ENCODE results near the gene STAM. TPM values are rescaled to one million over a fixed set of nuclear protein-coding genes. Genes with fewer than 3 reads are reported as not detected.
"Not testable (repeated sequence)": the region's sequence is repeated elsewhere in the genome, so short reads cannot be mapped to it uniquely, and the experiment has no call there.

The STAM gene
- total RNA-seq, 1 experiment from 2014 or later: 29.3 TPM

DNA sequence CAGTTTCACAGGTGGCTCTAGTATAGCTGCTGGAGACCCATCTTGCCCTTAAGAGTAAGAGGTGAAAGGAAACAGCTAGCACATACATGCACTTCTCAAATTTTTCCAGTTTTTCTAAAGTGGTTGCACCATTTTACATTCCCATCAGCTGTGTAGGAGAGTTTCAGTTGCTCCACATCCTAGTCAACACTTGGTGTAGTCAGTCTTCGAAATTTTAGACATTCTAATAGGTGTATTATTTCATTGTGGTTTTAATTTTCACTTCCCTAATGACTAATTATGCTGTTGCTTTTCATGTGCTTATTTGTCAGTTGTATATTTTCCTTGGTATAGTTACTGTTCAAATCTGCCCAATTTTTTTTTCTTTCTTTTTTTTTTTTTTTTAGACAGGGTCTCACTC lies 17.3 kb upstream of the STAM start:
- Histone ChIP-seq H2BK20ac (ENCODE audit: low read depth, low read length, poor library complexity, severe bottlenecking) (no peak overlapping the region), H3K9ac (ENCODE audit: extremely low read depth, insufficient read length, low read length) (no peak overlapping the region), H4K91ac (ENCODE audit: insufficient read length, low read depth, low read length) (no peak overlapping the region), H2AK5ac (ENCODE audit: insufficient read length, low read length) (no peak overlapping the region), H4K20me1 (ENCODE audit: control insufficient read depth, insufficient read depth, insufficient read length) (no peaks in the 10 kb centered on the region), H2BK120ac (ENCODE audit: low read depth, low read length, poor library complexity, severe bottlenecking) (no peak overlapping the region), H2AFZ (ENCODE audit: low read length) (no peak overlapping the region), H3K4me1 (ENCODE audit: insufficient read depth, low read length) (no peaks in the 10 kb centered on the region), H3K4me2 (ENCODE audit: insufficient read depth, insufficient read length, low read length) (no peak overlapping the region), H4K8ac (replicated peaks; ENCODE audit: insufficient read length, low read depth, low read length) (no peak overlapping the region), H3K9me3 (ENCODE audit: control insufficient read depth, low read depth, low read length) (no peaks in the 10 kb centered on the region), H2BK5ac (ENCODE audit: insufficient read length, low read length) (no peak overlapping the region), H3K27me3 (ENCODE audit: insufficient read depth, low read length) (no peaks in the 10 kb centered on the region), H3K56ac (ENCODE audit: insufficient read length, low read depth, low read length) (no peak overlapping the region), H3K23ac (ENCODE audit: insufficient read length, low read depth, low read length) (no peak overlapping the region), H2BK12ac (ENCODE audit: insufficient read length, low read depth, low read length) (no peak overlapping the region), H3K79me1 (ENCODE audit: insufficient read depth, low read depth, low read length, poor library complexity, severe bottlenecking) (no peaks in the 10 kb centered on the region), H3K14ac (ENCODE audit: insufficient read depth, low read length) (no peak overlapping the region), H4K5ac (ENCODE audit: insufficient read length, low read depth, low read length) (no peak overlapping the region), H3K4ac (ENCODE audit: low read depth, low read length) (no peak overlapping the region), H3T11ph (ENCODE audit: low read length) (no peak overlapping the region), H2BK15ac (ENCODE audit: low read depth, low read length) (no peak overlapping the region), H3K79me2 (ENCODE audit: insufficient read depth, low read length) (no peaks in the 10 kb centered on the region), H3K18ac (ENCODE audit: insufficient read length, low read depth, low read length) (no peak overlapping the region), H3K23me2 (ENCODE audit: insufficient read length, low read depth, low read length, poor library complexity, severe bottlenecking) (no peaks in the 10 kb centered on the region), H3K27ac (ENCODE audit: insufficient read length, low read depth, low read length) (no peak overlapping the region)
- Mint-ChIP-seq H3K36me3 (ENCODE audit: insufficient read depth in 1 of 3, low read depth in 3 of 3) (no peaks in the 10 kb centered on the region), H3K4me1 (peaks cover 0 to 3% of the 10 kb centered on the region in 2 experiments; a peak in 1 of 4 replicates), H3K9me3 (peaks cover 3 to 8% of the 10 kb centered on the region in 2 experiments; a peak in 3 of 5 replicates), H3K27ac (no peak overlapping the region), H3K27me3 (ENCODE audit: low read depth) (peaks cover 4% of the 10 kb centered on the region; the same call in 1 of the 2 replicates), H3K4me3 (no peak overlapping the region)
- TF ChIP-seq, protein P1, sequence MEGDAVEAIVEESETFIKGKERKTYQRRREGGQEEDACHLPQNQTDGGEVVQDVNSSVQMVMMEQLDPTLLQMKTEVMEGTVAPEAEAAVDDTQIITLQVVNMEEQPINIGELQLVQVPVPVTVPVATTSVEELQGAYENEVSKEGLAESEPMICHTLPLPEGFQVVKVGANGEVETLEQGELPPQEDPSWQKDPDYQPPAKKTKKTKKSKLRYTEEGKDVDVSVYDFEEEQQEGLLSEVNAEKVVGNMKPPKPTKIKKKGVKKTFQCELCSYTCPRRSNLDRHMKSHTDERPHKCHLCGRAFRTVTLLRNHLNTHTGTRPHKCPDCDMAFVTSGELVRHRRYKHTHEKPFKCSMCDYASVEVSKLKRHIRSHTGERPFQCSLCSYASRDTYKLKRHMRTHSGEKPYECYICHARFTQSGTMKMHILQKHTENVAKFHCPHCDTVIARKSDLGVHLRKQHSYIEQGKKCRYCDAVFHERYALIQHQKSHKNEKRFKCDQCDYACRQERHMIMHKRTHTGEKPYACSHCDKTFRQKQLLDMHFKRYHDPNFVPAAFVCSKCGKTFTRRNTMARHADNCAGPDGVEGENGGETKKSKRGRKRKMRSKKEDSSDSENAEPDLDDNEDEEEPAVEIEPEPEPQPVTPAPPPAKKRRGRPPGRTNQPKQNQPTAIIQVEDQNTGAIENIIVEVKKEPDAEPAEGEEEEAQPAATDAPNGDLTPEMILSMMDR (conservative IDR thresholded peaks at IDR 0.05): no peak
- WGBS (ENCODE audit: extremely low coverage, insufficient read length, low lambda C conversion rate): no CpG with 5 or more reads among the region's 1 CpG
- DNase-seq: no peak

DNA sequence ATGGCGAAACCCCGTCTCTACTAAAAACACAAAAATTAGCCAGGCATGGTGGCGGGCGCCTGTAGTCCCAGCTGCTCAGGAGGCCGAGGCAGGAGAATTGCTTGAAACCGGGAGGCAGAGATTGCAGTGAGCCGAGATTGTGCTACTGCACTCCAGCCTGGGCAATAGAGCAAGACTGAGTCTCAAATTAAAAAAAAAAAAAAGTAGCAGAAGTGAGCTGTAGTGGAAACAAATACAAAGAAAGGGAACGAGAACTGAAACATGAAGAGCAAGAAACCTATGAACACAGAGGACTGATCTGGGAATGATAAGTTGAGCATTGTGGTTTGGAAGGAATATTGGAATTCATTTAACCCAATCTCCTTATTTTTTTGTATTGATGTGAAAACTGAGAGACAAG lies 11.4 kb upstream of the STAM start:
- not testable (repeated sequence) for H3K36me3 Mint-ChIP-seq (ENCODE audit: insufficient read depth in 1 of 3, low read depth in 3 of 3); H3K56ac ChIP-seq (ENCODE audit: insufficient read length, low read depth, low read length); H2BK12ac ChIP-seq (ENCODE audit: insufficient read length, low read depth, low read length); H3K18ac ChIP-seq (ENCODE audit: insufficient read length, low read depth, low read length); H2BK120ac ChIP-seq (ENCODE audit: low read depth, low read length, poor library complexity, severe bottlenecking); H2AK5ac ChIP-seq (ENCODE audit: insufficient read length, low read length); H3T11ph ChIP-seq (ENCODE audit: low read length); H3K4me3 Mint-ChIP-seq; H3K27me3 Mint-ChIP-seq (ENCODE audit: low read depth); H3K14ac ChIP-seq (ENCODE audit: insufficient read depth, low read length); H4K91ac ChIP-seq (ENCODE audit: insufficient read length, low read depth, low read length); H3K9ac ChIP-seq (ENCODE audit: extremely low read depth, insufficient read length, low read length); H3K27me3 ChIP-seq (ENCODE audit: insufficient read depth, low read length); H3K4me1 Mint-ChIP-seq; H2BK15ac ChIP-seq (ENCODE audit: low read depth, low read length); H2BK20ac ChIP-seq (ENCODE audit: low read depth, low read length, poor library complexity, severe bottlenecking); H4K8ac ChIP-seq (replicated peaks; ENCODE audit: insufficient read length, low read depth, low read length); H2BK5ac ChIP-seq (ENCODE audit: insufficient read length, low read length); H3K27ac ChIP-seq (ENCODE audit: insufficient read length, low read depth, low read length); H3K9me3 ChIP-seq (ENCODE audit: control insufficient read depth, low read depth, low read length); H3K23ac ChIP-seq (ENCODE audit: insufficient read length, low read depth, low read length); H3K79me2 ChIP-seq (ENCODE audit: insufficient read depth, low read length); H4K5ac ChIP-seq (ENCODE audit: insufficient read length, low read depth, low read length); H3K4me2 ChIP-seq (ENCODE audit: insufficient read depth, insufficient read length, low read length); H3K4me1 ChIP-seq (ENCODE audit: insufficient read depth, low read length); H2AFZ ChIP-seq (ENCODE audit: low read length); H4K20me1 ChIP-seq (ENCODE audit: control insufficient read depth, insufficient read depth, insufficient read length); H3K27ac Mint-ChIP-seq; DNase-seq; H3K23me2 ChIP-seq (ENCODE audit: insufficient read length, low read depth, low read length, poor library complexity, severe bottlenecking); H3K9me3 Mint-ChIP-seq; H3K4ac ChIP-seq (ENCODE audit: low read depth, low read length); H3K79me1 ChIP-seq (ENCODE audit: insufficient read depth, low read depth, low read length, poor library complexity, severe bottlenecking)
- WGBS (ENCODE audit: extremely low coverage, insufficient read length, low lambda C conversion rate): no CpG with 5 or more reads among the region's 8 CpGs

Measured in H9 (cell line).